CD4-positive, alpha-beta T cell treated with Interleukin-17A for 4 hours (primary cell): ENCODE measurements around the gene NUB1.

ENCODE experiments used
- DNase-seq: peaks from one replicate; pipeline ENCODE4 v3.0.0-alpha.2; 2020; ENCODE audit warnings: mixed read lengths

NUB1 gene

DNA sequence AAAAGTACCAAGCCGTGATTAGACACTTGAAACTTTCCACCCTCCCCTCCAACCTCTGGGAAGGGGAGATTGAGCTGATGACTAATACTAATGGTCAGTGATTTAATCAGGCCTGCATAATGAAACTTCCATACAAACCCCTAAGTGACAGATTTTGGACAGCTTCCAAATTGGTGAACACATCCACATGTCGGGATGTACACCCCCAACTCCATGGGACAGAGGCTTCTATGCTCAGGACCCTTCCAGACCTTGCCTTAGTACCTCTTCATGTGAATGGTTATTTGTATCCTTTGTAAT lies 4.8 kb downstream of the NUB1 start:
- no peak for DNase-seq

DNA sequence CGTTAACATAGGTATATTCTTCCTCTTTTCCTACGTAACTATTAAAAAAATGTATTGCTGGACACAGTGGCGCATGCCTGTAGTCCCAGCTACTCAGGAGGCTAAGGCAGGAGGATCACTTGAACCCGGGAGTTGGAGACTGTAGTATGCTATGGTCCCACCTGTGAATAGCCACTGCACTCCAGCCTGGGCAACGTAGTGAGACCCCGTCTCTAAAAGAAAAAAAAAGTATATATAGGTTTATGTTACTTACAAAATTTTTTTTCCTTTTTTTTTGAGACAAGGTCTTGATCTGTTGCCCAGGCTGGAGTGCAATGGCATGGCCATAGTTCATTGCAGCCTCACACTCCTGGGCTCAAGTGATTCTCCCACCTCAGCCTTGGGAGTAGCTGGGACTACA lies 5.6 kb downstream of the NUB1 start:
- no peak for DNase-seq

DNA sequence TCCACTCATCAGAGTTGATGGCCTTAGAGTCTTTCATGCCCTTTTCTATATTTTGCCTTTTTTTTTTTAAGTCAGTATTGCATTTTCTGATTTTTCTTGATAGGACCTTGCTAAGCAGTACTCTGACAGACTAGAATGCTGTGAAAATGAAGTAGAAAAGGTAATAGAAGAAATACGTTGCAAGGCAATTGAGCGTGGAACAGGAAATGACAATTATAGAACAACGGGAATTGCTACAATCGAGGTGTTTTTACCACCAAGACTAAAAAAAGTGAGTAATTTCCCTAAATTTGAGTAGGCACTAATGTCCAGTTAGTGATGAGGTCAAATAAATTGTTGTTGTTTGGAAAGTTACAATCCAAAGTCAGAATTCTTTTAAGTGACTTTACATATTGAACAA lies 7.4 kb downstream of the NUB1 start:
- no peak for DNase-seq

DNA sequence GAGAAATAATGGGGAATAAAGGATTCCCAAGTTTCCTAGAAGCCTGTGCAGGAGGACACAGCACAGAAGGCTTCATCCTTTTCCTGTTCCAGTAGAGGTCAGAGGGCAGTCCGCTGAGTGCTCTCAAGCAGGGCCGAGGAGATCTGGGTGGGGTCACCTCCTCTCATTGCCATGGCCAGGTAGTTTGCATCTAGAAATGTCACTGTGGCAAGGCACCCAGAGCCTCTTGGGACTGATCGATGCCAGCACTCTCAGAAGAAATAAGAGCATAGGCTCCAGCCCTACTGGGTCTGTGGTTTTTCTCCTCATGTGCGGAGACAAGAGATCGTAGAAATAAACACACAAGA lies 7.9 kb downstream of the NUB1 start:
- DNase-seq, result no peak

DNA sequence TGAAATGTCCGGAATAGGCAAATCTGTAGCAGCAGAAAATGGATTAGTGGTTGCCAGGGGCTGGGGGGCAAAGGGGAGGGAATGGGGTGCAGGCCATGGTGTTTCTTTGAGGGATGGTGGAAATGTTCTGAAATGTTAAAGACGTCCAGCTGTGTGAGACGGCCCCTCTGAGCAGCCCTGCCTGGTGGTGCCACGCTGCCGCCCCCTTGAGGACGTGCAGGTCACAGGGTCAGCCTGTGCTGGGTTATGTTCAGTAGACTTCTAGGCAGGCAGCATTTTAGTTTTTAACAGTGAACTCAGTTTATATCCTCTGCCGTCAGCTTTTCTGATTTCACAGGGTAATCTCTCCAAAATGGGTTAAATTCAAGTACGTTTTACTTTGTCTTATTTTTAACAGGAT lies 9.4 kb downstream of the NUB1 start:
- DNase-seq, result peak; percentile 42

DNA sequence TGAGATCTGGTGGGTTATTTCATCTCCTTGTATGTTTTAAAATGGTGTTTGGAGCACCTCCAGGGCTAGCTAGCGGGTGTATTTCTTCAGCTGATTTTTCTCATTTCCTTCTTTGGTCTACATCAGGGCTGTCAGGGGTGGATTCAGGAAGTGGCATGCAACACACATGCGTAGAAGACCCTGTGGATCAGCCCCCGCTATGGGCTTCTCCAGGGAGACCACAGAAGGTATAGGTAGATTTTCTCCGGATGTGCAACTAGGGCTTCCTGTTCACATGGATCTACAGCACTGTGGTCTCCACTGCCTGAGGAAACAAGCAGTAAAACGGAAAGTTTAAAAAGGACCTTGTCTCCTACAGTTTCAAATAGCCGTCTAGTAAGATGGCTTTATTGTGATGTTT lies 10.4 kb downstream of the NUB1 start:
- DNase-seq, result peak; percentile 63

DNA sequence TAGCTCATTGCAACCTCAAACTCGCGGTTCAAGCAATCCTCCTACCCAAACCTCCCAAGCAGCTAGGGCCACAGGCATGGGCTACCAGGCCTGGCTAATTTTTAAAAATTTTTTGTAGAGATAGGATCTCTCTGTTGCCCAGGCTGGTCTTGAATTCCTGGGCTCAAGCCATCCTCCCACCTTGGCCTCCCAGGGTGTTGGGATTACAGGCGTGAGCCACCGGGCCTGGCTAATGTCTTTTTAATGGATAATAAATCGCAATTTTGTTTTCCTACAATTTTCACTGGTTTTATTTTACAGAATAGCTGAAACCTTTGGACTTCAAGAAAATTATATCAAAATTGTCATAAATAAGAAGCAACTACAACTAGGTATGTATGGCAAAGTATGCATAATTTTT lies 10.9 kb downstream of the NUB1 start:
- DNase-seq, result no peak

DNA sequence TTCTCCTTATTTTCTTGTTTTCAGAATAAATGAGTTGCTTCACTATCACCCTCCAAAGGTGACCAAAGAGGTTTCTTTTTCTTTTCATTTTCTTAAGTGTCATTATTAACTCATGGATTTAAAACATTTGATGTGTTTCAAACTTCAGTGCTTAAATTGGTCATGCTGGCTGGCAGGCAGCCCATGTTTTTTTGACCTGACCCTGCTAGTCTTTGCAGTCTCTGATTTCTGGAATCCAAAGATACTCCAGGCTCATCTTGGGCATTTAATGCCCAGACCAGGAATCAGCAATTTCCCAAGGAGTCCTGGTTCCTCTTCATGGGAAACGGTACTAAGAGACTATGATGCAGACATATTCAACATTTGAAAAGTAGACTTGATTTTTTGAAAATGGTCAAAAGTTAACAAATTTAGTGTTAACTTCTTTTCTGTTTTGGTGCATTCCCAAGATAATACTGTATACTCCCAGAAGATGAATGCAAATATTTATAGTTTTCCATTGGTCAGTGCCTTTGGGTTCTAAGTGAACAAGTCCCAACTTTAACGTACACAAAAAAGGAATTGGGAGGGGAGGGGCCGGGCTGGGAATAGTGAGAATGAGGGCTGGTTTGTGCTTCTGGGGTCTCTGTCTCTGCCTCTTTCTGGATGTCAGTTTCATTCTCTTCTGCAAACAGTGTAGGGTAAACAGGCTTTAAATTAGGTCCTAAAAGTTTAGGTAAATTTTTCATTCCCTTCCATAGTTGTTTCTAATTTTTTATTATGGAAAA lies 19.8 kb downstream of the NUB1 start:
- DNase-seq, result no peak

DNA sequence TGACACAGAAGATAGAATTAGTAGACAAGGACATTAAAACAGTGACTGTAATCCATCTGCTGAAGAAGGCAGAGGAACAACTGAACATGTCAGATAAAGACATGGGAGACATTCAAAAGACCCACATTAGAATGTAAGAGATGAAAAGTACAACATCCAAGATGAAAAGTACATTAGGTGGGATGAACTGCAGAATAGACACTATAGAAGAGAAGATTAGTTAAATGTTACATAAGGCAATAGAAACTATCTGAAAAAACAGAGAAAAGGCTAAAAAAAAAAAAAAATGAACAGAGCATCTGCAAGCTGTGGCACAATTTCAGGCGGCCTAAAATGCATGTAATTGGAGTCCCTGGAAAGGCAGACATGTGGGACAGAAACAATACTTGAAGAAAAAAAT lies 21.6 kb downstream of the NUB1 start:
- DNase-seq, result no peak

DNA sequence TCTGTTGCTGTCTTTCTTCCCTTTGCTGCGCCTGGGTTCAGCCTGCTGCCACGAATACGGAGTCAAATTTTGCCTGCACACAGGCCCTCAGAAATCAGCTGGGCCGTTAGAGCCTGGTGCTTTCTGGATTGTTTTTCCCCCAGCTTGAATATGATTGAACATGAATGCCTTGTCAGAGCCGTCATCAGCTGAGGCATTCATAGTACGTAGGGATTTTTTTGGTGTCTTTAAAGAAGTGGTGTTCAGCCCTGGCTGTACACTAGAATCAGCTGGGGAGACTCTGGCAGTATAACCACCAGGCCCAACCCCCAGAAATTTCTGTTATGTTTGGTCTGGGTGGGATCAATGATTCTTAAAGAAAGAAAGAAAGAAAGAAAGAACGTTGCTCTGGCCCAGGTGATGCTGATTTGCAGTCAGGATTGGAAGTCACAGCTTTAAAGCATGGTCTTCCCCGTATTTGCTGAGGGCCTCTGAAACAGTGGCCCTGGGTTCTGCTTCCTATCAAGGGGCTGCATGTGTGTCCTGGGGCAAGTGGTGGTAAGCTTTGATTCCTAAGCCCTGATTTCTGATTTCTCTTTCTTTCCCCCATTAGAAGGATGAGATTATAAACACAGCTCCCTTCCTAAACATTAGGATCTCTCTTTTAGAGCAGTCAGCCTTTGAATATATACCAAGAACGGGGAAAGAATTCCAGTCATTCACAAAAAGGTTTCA lies 24.7 kb downstream of the NUB1 start:
- no peak for DNase-seq

DNA sequence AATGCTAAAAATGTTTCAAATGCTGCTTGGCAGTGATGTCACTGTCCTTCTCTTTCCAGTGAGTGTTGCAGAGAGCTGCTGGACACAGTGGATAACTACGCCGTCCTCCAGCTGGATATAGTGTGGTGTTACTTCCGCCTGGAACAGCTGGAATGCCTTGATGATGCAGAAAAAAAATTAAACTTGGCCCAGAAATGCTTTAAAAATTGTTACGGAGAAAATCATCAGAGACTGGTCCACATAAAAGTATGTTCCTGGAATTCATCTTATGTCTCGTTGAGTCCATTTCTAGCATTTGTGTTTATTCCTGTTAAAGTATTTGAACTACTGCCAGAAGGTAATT lies 25.2 kb downstream of the NUB1 start:
- no peak for DNase-seq

DNA sequence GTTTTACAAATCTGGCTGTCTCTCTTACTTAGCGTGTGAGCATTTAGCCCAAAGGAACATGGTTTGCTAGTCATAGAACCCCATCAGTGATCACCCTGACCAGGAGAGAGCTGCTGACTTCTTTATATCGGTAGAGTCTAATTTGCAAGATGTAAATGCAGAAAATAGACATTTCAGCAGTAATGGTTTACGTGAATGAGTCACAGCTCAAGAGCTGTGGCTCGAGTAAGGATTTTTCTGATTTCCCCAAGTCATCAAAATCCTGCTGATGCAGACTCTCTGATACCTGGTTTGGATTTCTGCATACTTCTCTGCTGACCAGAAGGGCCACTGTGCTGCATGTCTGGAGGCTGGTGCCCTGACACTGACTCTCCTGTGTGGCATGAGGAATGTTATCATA lies 25.7 kb downstream of the NUB1 start:
- DNase-seq, result no peak

DNA sequence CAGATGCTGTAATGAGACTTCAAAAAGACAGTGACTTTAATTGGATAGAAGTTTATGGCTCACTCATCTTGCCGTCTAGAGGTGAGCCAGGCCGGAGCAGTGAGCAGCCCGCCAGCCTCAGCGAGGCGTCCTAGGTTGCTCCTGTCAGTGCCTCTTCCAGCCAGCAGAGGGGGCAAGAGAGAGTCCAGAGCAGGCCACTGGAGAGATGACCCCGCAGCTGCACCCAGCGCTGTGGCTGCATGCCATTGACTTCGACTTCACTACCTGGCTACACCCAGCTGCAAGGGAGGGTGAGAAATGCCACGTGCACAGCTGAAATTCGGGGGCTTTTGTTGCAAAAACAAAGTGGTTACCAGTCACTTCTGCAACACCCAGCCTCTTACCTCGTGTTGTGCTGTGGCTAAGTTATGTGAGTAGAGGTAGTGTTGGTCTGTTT lies 26.5 kb downstream of the NUB1 start:
- peak; percentile 81 for DNase-seq

DNA sequence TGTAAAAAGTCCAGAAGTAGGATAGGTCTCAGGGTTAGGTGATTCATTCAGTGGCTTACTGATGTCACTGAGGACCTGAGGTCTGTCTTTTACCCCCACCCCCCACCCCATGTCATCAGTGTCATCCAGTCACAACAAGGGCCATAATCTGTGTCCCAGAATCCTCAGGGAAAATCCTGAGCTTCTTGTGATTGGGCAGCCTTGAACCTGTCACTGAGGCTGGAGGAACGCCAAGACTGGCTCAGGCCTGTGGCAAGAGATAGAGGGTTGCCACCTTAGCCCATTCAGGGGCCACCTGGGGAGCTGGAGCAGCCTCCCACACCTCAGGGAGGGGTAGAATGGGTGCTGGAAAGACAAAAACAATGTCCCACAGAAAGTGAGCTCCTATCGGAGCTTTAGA lies 29.7 kb downstream of the NUB1 start:
- no peak for DNase-seq

DNA sequence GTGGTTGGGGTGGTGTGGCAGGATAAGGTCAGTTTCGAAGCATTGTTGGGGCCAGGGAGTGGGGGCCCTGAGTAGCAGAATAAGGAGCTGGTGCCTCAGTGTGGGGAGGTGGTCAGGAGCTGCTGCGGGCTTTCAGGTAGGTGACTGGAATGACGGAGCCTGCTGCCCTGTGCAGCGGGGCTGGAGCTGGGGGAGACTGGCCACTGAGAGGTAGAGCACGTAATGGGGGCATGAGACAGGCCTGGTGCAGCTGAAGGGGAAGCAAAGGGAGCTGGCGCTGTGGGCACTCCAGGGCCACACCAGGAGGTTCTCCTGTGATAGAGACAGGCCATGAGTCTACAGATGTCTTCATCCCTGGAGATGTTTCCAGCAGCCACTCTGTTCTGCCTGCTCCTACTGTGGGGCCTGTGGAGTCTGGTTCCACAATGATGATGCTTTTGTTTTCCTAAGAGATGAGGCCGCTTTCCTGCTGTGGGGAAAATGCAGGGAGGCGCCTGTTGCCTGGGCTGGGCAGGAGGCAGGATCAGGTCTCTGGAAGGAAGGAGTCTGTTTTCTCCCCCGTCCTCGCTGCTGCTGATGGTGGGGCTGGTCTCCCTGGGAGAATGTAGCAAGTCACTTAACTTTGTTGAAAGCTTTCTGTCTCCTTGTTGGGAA lies 31.1 kb downstream of the NUB1 start:
- DNase-seq, result no peak

DNA sequence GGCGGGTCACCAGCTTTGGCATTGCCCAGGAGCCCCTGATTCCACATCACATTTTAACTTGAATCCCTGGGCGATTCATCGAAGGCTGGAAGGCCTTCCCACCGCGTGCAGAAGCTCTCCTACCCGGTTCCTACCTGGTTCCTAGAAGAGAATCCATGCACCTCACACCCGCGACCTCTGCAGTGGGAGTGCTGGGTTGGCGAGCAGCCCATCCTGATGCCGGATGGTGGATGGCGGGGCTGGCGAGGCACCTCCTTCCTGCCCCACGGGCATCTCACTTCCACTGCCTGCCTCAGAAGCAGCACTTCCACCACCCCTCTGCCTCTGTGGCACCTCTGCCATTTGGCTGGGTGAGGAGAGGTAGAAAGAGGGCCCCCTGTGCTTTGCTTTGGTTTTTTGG lies 32.0 kb downstream of the NUB1 start:
- no peak for DNase-seq

DNA sequence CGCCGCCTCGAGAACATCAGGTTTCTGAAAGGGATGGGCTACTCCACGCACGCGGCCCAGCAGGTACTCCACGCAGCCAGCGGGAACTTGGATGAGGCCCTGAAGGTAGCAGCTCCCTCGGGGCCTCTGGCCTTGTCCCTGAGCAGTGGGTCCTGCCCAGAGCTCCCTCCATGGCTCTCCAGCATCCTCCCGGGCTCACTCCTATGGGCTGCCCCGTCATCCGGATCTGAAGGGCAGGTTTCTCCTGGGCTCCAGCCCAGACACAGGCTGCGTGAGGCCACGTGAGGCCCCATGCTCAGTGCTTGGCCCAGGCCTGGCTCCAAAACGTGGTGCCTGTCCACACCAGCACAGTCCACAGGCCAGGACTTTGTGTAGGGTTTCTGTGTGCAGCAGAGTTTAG lies 32.5 kb downstream of the NUB1 start:
- no peak for DNase-seq

DNA sequence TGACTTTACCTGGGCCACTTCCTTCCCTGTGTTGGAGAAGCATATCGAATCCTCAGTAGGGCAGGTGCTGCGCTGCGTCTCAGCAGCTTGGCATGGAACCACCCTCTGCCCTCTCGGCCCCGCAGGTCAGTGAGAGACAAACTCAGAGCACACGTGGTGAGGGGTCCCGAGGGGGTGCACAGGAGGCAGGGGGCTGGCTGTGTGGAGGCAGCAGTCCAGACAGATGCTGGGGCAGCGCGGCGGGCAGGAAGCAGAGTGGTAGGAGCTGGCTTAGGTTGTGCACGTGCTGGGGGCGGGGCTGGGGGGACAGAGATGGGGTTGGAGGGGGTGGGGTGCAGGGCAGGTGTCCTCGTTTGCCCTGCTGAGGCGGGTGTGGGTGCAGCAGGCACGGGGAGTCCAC lies 33.1 kb downstream of the NUB1 start:
- no peak for DNase-seq

DNA sequence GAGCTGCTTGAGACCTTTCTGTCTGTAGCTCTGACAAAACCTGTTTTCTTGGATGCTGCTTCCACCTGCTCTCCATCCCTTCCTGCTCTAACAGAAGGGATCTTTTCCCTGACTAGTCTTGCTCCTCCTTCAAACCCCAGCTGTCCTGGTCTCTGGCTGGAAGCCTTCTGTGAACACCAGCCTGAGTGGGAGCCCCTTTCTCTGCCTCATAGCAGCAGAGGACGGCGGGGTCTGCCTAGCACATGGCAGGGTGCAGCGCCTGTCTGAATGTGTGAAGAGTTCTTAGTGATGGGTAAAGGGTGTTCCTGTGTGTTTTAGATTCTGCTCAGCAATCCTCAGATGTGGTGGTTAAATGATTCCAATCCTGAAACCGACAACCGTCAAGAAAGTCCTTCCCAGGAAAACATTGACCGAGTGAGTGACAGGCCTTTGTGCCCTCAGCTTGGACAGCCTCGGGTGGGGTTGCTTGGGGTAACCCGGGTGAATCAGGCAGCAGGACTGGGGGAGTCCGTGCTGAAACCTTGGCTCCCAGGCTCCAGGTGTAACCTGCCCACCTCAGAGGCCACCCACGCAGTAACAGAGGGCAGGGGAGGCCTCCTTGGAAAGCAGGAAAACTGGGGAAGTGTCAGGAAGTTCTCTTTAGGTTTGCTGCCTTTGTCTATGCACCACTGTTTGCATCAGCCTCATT lies 34.1 kb downstream of the NUB1 start:
- no peak for DNase-seq

DNA sequence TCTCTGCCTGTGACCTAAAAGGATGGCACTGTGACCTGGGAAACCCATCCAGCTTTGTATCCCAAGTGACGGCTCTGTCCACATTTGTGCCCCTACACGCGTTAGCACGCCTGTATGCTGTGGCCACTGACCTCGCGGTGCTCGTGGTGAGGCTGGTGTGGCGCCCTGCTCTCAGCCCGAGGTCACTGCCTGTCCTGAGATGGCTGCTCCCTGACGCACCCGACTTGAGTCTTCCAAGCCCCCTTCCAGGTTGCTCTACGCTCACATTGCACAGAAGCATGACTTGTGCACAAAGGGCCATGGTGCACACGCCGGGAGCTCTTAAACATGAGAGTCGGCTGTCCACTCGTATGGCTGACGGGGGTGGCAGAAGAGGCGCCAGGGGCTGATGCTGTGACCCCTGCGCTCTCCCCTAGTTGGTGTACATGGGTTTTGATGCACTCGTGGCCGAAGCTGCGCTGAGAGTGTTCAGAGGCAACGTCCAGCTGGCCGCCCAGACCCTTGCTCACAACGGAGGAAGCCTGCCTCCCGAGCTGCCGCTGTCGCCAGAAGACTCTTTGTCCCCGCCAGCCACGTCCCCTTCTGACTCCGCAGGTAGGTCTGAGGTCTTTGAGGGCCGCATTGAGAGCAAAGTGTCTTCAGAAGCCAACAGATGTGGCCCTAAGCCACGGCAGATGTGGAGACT lies 34.7 kb downstream of the NUB1 start:
- DNase-seq, result no peak

DNA sequence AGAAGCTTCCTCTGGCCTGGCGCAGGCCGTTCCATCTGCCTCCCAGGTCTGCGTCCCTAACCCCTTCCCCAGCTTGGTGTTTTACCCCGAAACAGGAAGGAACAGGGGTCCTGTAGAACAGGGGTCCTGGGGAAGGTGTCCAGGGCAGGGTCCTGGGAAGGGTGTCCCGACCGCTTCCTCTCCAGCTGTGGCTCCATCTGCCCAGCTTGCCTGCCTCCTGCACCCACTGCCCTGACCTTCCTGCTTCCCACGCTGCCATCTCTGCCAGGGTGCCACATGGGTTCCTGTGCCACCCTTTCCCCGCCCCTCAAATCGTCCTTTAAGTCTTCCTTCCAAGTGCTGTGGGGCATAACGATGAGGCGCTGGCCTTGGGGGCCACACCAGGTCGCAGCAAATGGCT lies 35.8 kb downstream of the NUB1 start:
- no peak for DNase-seq

DNA sequence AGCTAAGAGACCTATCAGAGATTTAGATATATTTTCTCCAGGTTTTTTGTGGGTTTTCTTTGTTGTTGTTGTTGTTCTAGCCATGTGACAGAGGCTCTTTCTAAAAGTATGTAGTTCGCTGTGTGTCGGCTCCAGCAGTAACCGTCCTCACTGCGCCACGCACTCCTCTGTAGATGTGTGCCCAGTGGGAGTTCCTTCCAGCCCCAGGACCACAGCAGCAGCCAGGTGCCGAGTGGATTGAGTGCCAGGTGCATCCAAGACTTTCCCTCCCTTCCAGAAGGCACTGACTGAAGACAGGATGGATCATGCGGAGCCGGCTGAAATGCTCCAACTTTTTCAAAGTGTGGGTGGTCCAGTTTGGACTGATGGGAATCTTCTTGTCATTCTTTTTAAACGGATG lies 36.4 kb downstream of the NUB1 start:
- DNase-seq, result no peak

DNA sequence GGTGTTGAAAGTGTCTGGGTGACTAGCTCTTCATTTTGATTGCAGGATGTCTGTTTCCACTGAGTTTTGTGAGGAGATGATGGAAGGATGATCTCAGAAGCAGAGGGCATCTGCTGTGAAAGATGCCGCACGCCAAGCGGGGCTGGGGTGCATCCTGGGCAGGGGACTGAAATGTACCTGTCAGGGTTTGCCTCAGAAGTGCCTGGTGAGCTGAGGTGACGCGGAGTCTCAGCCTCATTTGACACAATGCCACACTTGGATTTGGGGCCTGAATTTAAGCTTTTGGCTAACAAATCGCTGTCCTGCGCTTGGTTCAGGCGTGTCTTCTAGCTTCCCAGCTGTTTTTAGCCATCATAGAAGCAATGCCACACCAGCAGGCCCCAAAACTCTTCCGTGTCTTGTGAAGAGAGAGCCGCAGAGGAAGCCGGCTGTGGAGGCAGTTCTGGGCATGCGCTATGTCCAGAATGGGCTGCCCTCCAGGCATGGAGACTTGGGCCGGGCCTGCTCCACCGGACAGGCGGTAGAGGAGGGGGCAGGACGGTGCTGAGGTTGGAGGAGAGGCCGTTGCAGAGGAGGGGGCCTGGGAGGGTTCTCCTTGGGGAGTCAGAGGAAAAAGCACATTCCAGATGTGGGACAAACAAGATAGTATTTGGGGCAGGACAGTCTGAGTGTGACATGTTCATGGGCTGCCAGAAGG lies 37.0 kb downstream of the NUB1 start:
- DNase-seq, result no peak
